Gastroesophageal sphincter (tissue), 4 donors: Measurements from ENCODE around the gene SCAPER. TPM values are rescaled to one million over a fixed set of nuclear protein-coding genes. Genes with fewer than 3 reads are reported as not detected.

Experiments
- ATAC-seq: fragments of 150-250 bp; one replicate; pipeline ENCODE4 v1.9.1; 2016; ENCODE audit warnings: mild to moderate bottlenecking, moderate library complexity
- H3K27ac ChIP-seq, 4 donors: fragments of 200-600 bp; sonication (generic) in 3 of 4; 1 replicate in 3 of 4; 2 replicates in 1 of 4; pipeline ENCODE4 v1.5.1; 2016 to 2019
- H3K27me3 ChIP-seq: fragments of 200-600 bp; sonication (generic); one replicate; pipeline ENCODE4 v1.5.1; 2019
- H3K36me3 ChIP-seq, 2 donors: fragments of 200-600 bp; sonication (generic); one replicate each; pipeline ENCODE4 v1.5.1; 2019; ENCODE audit warnings: control low read depth in 1 of 2
- H3K4me1 ChIP-seq, 3 donors: fragments of 200-600 bp; sonication (generic); 1 replicate in 2 of 3; 2 replicates in 1 of 3; pipeline ENCODE4 v1.5.1; 2016 to 2019; ENCODE audit warnings: control low read depth in 2 of 3
- H3K4me3 ChIP-seq, 2 donors: fragments of 200-600 bp; sonication (generic); one replicate each; pipeline ENCODE4 v1.5.1; 2019; ENCODE audit warnings: mild to moderate bottlenecking in 1 of 2, moderate library complexity in 1 of 2
- H3K9me3 ChIP-seq, 3 donors: fragments of 200-600 bp; sonication (generic); one replicate each; pipeline ENCODE4 v1.5.1; 2017 to 2019; ENCODE audit warnings: control low read depth in 2 of 3
- EP300 ChIP-seq: sonication (generic); formaldehyde crosslinking; IDR thresholded peaks from one replicate; pipeline ENCODE4 v1.6.1; 2017; ENCODE audit warnings: antibody characterized with exemption, mild to moderate bottlenecking
- POLR2A ChIP-seq, 2 donors: fragments of 450-650 bp; IDR thresholded peaks; one replicate each; pipeline ENCODE4 v1.6.1; 2017; ENCODE audit warnings: antibody characterized with exemption in 2 of 2, mild to moderate bottlenecking in 2 of 2, moderate library complexity in 1 of 2
- POLR2AphosphoS5 ChIP-seq: sonication (generic); formaldehyde crosslinking; IDR thresholded peaks from one replicate; pipeline ENCODE4 v1.6.1; 2017; ENCODE audit warnings: antibody characterized with exemption
- WGBS, 2 donors: methylation state at CpG; one replicate each; pipeline ENCODE4 v1.1.5; 2018; ENCODE audit warnings: low coverage in 1 of 2; 5-methylcytosine and 5-hydroxymethylcytosine counted together
- total RNA-seq, 4 donors: library from RNA; depleted of rRNA; stranded (reverse); fragments of >200 nt; gene quantifications; one replicate each; pipeline ENCODE4 v1.1.0, GENCODE V29; 2016
- TF ChIP-seq, protein P1 (sequence below), 4 experiments: fragments of 200-600 bp in 2 of 4; fragments of 450-650 bp in 2 of 4; sonication (generic) in 1 of 4; IDR thresholded peaks; one replicate each; pipeline ENCODE4 v1.5.1; 2017 to 2019; ENCODE audit warnings: antibody characterized with exemption in 4 of 4, mild to moderate bottlenecking in 2 of 4, moderate library complexity in 2 of 4

SCAPER gene
- total RNA-seq, 4 donors from 2014 or later = 21.5 to 34.3 (median 28.7) TPM

DNA sequence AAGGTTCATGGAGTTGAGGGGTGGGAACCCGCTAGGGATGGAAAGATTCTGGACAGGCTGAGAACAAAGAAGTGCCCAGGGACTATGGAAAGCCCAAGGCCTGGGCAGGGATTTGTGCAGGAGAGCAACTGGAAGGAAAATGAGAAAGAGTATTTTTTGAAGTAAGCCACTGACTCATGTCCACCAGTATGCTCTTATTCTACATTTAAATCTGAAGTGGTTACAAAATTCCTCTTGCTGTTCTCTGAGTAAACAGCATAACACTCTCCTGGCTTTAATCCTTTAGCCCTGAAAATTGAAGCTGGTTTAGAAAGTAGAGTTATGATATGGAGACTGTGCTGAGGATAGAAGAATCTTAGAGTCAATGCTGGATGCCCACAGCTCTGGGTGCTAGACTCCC lies 403.4 kb downstream of the SCAPER start:
- Histone ChIP-seq H3K27ac (no peak overlapping the region), H3K4me3 (no peak overlapping the region), H3K9me3 (no peaks in the 10 kb centered on the region), H3K36me3 (peaks cover 0 to 11% of the 10 kb centered on the region in 2 donors), H3K4me1 (no peaks in the 10 kb centered on the region), H3K27me3 (no peaks in the 10 kb centered on the region)
- no peak for ATAC-seq
- no peak for TF ChIP-seq POLR2A (IDR thresholded peaks at IDR 0.05)
- no peak for TF ChIP-seq EP300
- TF ChIP-seq POLR2AphosphoS5 = no peak
- TF ChIP-seq, protein P1, sequence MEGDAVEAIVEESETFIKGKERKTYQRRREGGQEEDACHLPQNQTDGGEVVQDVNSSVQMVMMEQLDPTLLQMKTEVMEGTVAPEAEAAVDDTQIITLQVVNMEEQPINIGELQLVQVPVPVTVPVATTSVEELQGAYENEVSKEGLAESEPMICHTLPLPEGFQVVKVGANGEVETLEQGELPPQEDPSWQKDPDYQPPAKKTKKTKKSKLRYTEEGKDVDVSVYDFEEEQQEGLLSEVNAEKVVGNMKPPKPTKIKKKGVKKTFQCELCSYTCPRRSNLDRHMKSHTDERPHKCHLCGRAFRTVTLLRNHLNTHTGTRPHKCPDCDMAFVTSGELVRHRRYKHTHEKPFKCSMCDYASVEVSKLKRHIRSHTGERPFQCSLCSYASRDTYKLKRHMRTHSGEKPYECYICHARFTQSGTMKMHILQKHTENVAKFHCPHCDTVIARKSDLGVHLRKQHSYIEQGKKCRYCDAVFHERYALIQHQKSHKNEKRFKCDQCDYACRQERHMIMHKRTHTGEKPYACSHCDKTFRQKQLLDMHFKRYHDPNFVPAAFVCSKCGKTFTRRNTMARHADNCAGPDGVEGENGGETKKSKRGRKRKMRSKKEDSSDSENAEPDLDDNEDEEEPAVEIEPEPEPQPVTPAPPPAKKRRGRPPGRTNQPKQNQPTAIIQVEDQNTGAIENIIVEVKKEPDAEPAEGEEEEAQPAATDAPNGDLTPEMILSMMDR (IDR thresholded peaks at IDR 0.05) = no peak
- 92 to 100% methylated on average over 1 of the region's 1 CpG for WGBS, 2 donors

DNA sequence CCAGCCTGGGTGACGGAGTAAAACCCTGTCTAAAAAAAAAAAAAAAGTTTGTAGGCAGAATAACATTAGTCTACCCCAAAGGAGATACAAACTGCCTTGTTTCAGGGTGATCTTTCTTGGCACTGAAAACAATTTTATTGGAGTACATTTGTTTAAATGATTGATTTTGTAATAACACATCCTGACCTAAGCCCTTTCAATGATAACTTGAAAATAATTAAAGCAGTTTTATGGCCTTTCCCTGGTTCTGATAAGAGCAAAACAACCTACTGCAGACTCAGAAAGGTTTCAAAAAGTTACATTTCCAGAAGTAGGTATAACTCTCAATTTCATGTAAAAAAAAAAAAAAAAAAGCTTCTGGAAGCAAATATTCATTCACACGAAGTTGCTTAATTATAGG lies 404.1 kb downstream of the SCAPER start:
- WGBS, 2 donors = 67 to 91% methylated on average over 1 of the region's 2 CpGs
- H3K27me3 ChIP-seq = no peaks in the 10 kb centered on the region
- no peaks in the 10 kb centered on the region for H3K4me1 ChIP-seq
- H3K27ac ChIP-seq = no peak overlapping the region
- H3K4me3 ChIP-seq = no peak overlapping the region
- no peaks in the 10 kb centered on the region for H3K9me3 ChIP-seq
- no peak for ATAC-seq
- TF ChIP-seq, protein P1 (IDR thresholded peaks at IDR 0.05) = no peak
- TF ChIP-seq EP300 (no peak), POLR2AphosphoS5 (no peak), POLR2A (IDR thresholded peaks at IDR 0.05) (no peak)
- H3K36me3 ChIP-seq = peaks cover 0 to 11% of the 10 kb centered on the region in 2 donors

DNA sequence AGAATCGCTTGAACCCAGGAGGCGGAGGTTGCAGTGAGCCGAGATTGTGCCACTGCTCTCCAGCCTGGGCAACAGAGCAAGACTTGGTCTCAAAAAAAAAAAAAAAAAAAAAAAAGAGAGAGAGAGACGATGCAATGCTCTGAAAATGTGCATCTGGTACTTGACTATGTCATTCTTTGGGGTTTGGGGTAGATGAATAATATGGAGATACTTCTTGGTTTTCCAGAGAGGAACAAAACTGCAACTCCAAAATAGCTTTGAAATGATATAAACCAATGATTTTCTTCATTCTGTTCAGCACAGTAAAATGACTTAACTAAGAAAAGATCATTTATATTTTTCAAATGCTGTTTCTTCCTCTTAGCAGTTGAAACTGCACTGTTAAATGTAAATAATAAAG lies 409.7 kb downstream of the SCAPER start:
- Histone ChIP-seq H3K4me3 (no peak overlapping the region), H3K9me3 (no peaks in the 10 kb centered on the region), H3K27ac (no peak overlapping the region), H3K36me3 (no peaks in the 10 kb centered on the region), H3K27me3 (no peaks in the 10 kb centered on the region), H3K4me1 (no peaks in the 10 kb centered on the region)
- TF ChIP-seq, protein P1 (IDR thresholded peaks at IDR 0.05) = no peak
- TF ChIP-seq EP300 = no peak
- TF ChIP-seq POLR2A (IDR thresholded peaks at IDR 0.05) = no peak
- TF ChIP-seq POLR2AphosphoS5 = no peak
- ATAC-seq = no peak
- WGBS, 2 donors = 89% methylated on average over 1 of the region's 4 CpGs; no CpG with 5 or more reads in 1 of the 2 donors

DNA sequence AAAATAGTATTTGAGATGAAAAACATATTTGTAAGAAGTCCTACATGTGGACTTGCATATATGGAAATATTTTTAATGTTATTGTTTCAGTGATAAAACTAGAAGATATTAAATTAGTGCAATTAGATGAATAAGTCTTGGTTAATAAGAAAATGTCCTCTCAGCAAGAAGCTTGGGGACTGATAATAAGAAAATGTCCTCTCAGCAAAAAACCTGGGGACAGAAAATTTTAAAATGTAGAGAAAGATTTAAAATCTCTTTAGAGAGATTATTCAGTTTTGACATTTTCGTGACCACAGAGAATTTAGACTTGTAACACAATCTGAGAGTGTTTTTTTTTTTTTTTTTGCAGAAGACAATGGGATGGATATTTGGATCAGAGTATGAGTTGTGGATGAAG lies 412.6 kb downstream of the SCAPER start:
- WGBS, 2 donors = 95 to 100% methylated on average over 1 of the region's 1 CpG
- TF ChIP-seq EP300 (no peak), POLR2AphosphoS5 (no peak), POLR2A (IDR thresholded peaks at IDR 0.05) (no peak)
- TF ChIP-seq, protein P1 (IDR thresholded peaks at IDR 0.05) = no peak
- ATAC-seq = no peak
- Histone ChIP-seq H3K4me1 (no peaks in the 10 kb centered on the region), H3K9me3 (no peaks in the 10 kb centered on the region), H3K36me3 (no peaks in the 10 kb centered on the region), H3K4me3 (no peak overlapping the region), H3K27me3 (no peaks in the 10 kb centered on the region), H3K27ac (no peak overlapping the region)

DNA sequence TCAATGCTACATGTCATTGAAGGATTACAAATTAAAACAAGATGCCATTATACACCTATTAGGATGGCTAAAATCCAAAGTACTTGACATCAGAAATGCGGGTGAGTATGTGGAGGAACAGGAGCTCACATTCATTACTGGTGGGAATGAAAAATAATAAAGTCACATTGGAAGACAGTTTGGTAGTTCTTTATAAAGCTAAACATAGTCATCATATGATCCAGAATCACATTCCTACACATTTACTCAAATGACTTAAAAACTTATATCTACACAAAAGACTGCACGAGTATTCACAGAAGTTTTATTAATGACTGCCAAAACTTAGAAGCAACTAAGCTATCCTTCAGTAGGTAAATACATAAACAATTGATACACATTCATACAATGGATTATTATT lies 421.4 kb downstream of the SCAPER start:
- no peaks in the 10 kb centered on the region for H3K27me3 ChIP-seq
- no peaks in the 10 kb centered on the region for H3K9me3 ChIP-seq
- ATAC-seq = no peak
- no peaks in the 10 kb centered on the region for H3K4me1 ChIP-seq
- H3K36me3 ChIP-seq = no peaks in the 10 kb centered on the region
- WGBS, 2 donors = 85 to 96% methylated on average over 2 of the region's 2 CpGs
- no peak overlapping the region for H3K4me3 ChIP-seq
- no peak overlapping the region for H3K27ac ChIP-seq
- TF ChIP-seq, protein P1 (IDR thresholded peaks at IDR 0.05) = no peak
- TF ChIP-seq EP300 (no peak), POLR2AphosphoS5 (no peak), POLR2A (IDR thresholded peaks at IDR 0.05) (no peak)
